ENCODE measurements around the gene RENBP.

GRCh38 chrX:153947009-153947769 lies 2.7 kb upstream of the RENBP start:
- no peak for TF ChIP-seq EZH2phosphoT487 (IDR thresholded peaks at IDR 0.05; ENCODE audit: borderline replicate concordance, low read depth, low read length)
- TF ChIP-seq, protein P1, sequence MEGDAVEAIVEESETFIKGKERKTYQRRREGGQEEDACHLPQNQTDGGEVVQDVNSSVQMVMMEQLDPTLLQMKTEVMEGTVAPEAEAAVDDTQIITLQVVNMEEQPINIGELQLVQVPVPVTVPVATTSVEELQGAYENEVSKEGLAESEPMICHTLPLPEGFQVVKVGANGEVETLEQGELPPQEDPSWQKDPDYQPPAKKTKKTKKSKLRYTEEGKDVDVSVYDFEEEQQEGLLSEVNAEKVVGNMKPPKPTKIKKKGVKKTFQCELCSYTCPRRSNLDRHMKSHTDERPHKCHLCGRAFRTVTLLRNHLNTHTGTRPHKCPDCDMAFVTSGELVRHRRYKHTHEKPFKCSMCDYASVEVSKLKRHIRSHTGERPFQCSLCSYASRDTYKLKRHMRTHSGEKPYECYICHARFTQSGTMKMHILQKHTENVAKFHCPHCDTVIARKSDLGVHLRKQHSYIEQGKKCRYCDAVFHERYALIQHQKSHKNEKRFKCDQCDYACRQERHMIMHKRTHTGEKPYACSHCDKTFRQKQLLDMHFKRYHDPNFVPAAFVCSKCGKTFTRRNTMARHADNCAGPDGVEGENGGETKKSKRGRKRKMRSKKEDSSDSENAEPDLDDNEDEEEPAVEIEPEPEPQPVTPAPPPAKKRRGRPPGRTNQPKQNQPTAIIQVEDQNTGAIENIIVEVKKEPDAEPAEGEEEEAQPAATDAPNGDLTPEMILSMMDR (conservative IDR thresholded peaks at IDR 0.05; ENCODE audit: low read length): peak; percentile 88
